Retinal pigment epithelial cell (primary cell): Measurements from ENCODE around the gene CELSR3.

Experiments used
- DNase-seq: peaks from one replicate; pipeline ENCODE4 v3.0.0-alpha.2; 2010; ENCODE audit warnings: low read depth
- H3K4me3 ChIP-seq: 2 replicates; pipeline ENCODE4 v1.5.1; 2011; ENCODE audit warnings: mild to moderate bottlenecking, low read length, control low read depth, moderate library complexity
- CTCF ChIP-seq: conservative IDR thresholded peaks from 2 replicates; pipeline ENCODE4 v1.5.1; 2011; ENCODE audit warnings: low read depth, low read length, control low read depth, inconsistent platforms

The CELSR3 gene

GRCh38 chr3:48601622-48601994, 61.1 kb downstream of the CELSR3 start:
- no peak overlapping the region for H3K4me3 ChIP-seq
- no peak for DNase-seq
- no peak for TF ChIP-seq CTCF

- no peak overlapping the region for H3K4me3 ChIP-seq
- no peak for DNase-seq
- no peak for TF ChIP-seq CTCF
These were observed 61.7 kb downstream of the CELSR3 start for GRCh38 chr3:48600711-48601621.

- DNase-seq = no peak
- no peak for TF ChIP-seq CTCF
- no peak overlapping the region for H3K4me3 ChIP-seq
These were observed 63.0 kb downstream of the CELSR3 start for GRCh38 chr3:48599509-48600285.

GRCh38 chr3:48599077-48599501, 63.6 kb downstream of the CELSR3 start:
- H3K4me3 ChIP-seq = no peak overlapping the region
- no peak for DNase-seq
- TF ChIP-seq CTCF = no peak

GRCh38 chr3:48598323-48599076, 64.2 kb downstream of the CELSR3 start:
- H3K4me3 ChIP-seq = no peak overlapping the region
- TF ChIP-seq CTCF = no peak
- DNase-seq = no peak

GRCh38 chr3:48597408-48597800, 65.3 kb downstream of the CELSR3 start:
- TF ChIP-seq CTCF = no peak
- no peak overlapping the region for H3K4me3 ChIP-seq
- no peak for DNase-seq
